ENCODE measurements around the gene PHOSPHO2. TPM values are rescaled to one million over a fixed set of nuclear protein-coding genes. Genes with fewer than 3 reads are reported as not detected.

The PHOSPHO2 gene
- total RNA-seq, 1 donor from 2014 or later = 13.1 TPM

GRCh38 chr2:169673106-169673505 lies 21.2 kb upstream of the PHOSPHO2 start:
- Mint-ChIP-seq H3K4me1 (no peaks in the 10 kb centered on the region), H3K27me3 (ENCODE audit: low read depth) (no peaks in the 10 kb centered on the region), H3K27ac (no peak overlapping the region), H3K4me3 (no peak overlapping the region), H3K9me3 (peaks cover 3% of the 10 kb centered on the region), H3K36me3 (no peaks in the 10 kb centered on the region)
- DNase-seq (ENCODE audit: low spot score in 2 of 2, unreplicated experiment in 2 of 2) = no peak
- TF ChIP-seq CTCF (IDR thresholded peaks at IDR 0.05; ENCODE audit: unreplicated experiment) = no peak

GRCh38 chr2:169673921-169674320 lies 20.3 kb upstream of the PHOSPHO2 start:
- DNase-seq (ENCODE audit: low spot score in 2 of 2, unreplicated experiment in 2 of 2) = no peak
- no peak for TF ChIP-seq CTCF (IDR thresholded peaks at IDR 0.05; ENCODE audit: unreplicated experiment)
- Mint-ChIP-seq H3K36me3 (no peaks in the 10 kb centered on the region), H3K4me1 (no peaks in the 10 kb centered on the region), H3K27ac (no peak overlapping the region), H3K27me3 (ENCODE audit: low read depth) (no peaks in the 10 kb centered on the region), H3K9me3 (peaks cover 3% of the 10 kb centered on the region), H3K4me3 (no peak overlapping the region)

GRCh38 chr2:169676357-169676756 lies 17.9 kb upstream of the PHOSPHO2 start:
- H3K4me1 Mint-ChIP-seq = no peaks in the 10 kb centered on the region
- DNase-seq (ENCODE audit: low spot score in 2 of 2, unreplicated experiment in 2 of 2) = no peak
- H3K9me3 Mint-ChIP-seq = peaks cover 9% of the 10 kb centered on the region
- H3K27me3 Mint-ChIP-seq (ENCODE audit: low read depth) = peaks cover 1% of the 10 kb centered on the region
- H3K27ac Mint-ChIP-seq = no peak overlapping the region
- peaks cover 1% of the 10 kb centered on the region for H3K36me3 Mint-ChIP-seq
- no peak overlapping the region for H3K4me3 Mint-ChIP-seq
- no peak for TF ChIP-seq CTCF (IDR thresholded peaks at IDR 0.05; ENCODE audit: unreplicated experiment)

GRCh38 chr2:169676850-169677249 lies 17.4 kb upstream of the PHOSPHO2 start:
- peaks cover 9% of the 10 kb centered on the region for H3K9me3 Mint-ChIP-seq

GRCh38 chr2:169683054-169683424 lies 11.2 kb upstream of the PHOSPHO2 start:
- DNase-seq (ENCODE audit: low spot score in 2 of 2, unreplicated experiment in 2 of 2) = no peak
- Mint-ChIP-seq H3K9me3 (peaks cover 13% of the 10 kb centered on the region), H3K27ac (no peak overlapping the region), H3K4me3 (no peak overlapping the region), H3K27me3 (ENCODE audit: low read depth) (peaks cover 2% of the 10 kb centered on the region), H3K36me3 (peaks cover 4% of the 10 kb centered on the region), H3K4me1 (no peaks in the 10 kb centered on the region)
- no peak for TF ChIP-seq CTCF (IDR thresholded peaks at IDR 0.05; ENCODE audit: unreplicated experiment)

More at GRCh38 chr2:169676850-169677249, 17.4 kb upstream of the PHOSPHO2 start:
- TF ChIP-seq CTCF (IDR thresholded peaks at IDR 0.05; ENCODE audit: unreplicated experiment) = no peak
- H3K4me1 Mint-ChIP-seq = no peaks in the 10 kb centered on the region
- H3K36me3 Mint-ChIP-seq = peaks cover 1% of the 10 kb centered on the region
- peaks cover 2% of the 10 kb centered on the region for H3K27me3 Mint-ChIP-seq (ENCODE audit: low read depth)
- no peak for DNase-seq (ENCODE audit: low spot score in 2 of 2, unreplicated experiment in 2 of 2)
- no peak overlapping the region for H3K4me3 Mint-ChIP-seq
- H3K27ac Mint-ChIP-seq = no peak overlapping the region

Measured in mesothelial cell of epicardium (in vitro differentiated cells).